Brain microvascular endothelial cell (primary cell): ENCODE measurements around the gene SMC1B.

ENCODE experiments used
- DNase-seq: peaks from one replicate; pipeline ENCODE4 v3.0.0-alpha.2; 2020
- H3K27ac ChIP-seq: fragments of 250-450 bp; sonication (Bioruptor Pico); 2 replicates; pipeline ENCODE4 v1.5.1; 2020; ENCODE audit warnings: mild to moderate bottlenecking, moderate library complexity
- H3K27me3 ChIP-seq: fragments of 250-450 bp; sonication (Bioruptor Pico); replicated peaks from 2 replicates; pipeline ENCODE4 v1.5.1; 2020; ENCODE audit warnings: mild to moderate bottlenecking
- H3K36me3 ChIP-seq: fragments of 250-450 bp; sonication (Bioruptor Pico); replicated peaks from 2 replicates; pipeline ENCODE4 v1.5.1; 2020; ENCODE audit warnings: mild to moderate bottlenecking
- H3K4me3 ChIP-seq: 2 replicates; pipeline ENCODE4 v1.5.1; 2011; ENCODE audit warnings: low read depth, mild to moderate bottlenecking, control low read depth, low read length, moderate library complexity
- in situ Hi-C: cut with HindIII; loops from 2 replicates; pipeline ENCODE4 v1.10.0; 2017; ENCODE audit warnings: low sequenced_read_pairs, low pct_ligation_motif_present
- TF ChIP-seq, protein P1 (sequence below): IDR thresholded peaks from 2 replicates; pipeline ENCODE4 v1.5.1; 2011; ENCODE audit warnings: low read depth, mild to moderate bottlenecking, moderate library complexity, low read length, control low read depth, inconsistent platforms; ENCODE audit errors: missing control alignments

The SMC1B gene

DNA sequence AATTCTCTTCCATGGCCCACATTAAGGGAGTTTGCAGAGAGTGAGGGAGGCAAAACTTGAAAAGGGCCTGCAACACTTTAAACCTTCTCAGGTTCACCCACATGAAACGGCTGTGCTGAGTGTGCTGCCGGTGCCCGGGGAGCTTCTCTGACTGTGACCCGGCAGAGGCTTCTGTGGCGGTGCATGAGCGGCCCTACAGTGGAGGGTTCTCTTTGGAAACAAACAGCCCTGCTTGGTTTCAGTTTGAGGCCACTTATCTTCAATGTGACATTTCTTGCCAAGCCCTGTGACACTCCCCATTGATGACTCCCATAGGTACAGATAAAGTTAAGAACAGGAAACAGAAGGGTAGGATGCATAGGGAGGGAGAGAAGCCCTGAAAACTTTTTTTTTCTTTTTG is 71.9 kb downstream of the SMC1B start:
- Histone ChIP-seq H3K27me3 (no peaks in the 10 kb centered on the region), H3K27ac (no peak overlapping the region), H3K36me3 (peaks cover 10% of the 10 kb centered on the region), H3K4me3 (no peak overlapping the region)
- TF ChIP-seq, protein P1, sequence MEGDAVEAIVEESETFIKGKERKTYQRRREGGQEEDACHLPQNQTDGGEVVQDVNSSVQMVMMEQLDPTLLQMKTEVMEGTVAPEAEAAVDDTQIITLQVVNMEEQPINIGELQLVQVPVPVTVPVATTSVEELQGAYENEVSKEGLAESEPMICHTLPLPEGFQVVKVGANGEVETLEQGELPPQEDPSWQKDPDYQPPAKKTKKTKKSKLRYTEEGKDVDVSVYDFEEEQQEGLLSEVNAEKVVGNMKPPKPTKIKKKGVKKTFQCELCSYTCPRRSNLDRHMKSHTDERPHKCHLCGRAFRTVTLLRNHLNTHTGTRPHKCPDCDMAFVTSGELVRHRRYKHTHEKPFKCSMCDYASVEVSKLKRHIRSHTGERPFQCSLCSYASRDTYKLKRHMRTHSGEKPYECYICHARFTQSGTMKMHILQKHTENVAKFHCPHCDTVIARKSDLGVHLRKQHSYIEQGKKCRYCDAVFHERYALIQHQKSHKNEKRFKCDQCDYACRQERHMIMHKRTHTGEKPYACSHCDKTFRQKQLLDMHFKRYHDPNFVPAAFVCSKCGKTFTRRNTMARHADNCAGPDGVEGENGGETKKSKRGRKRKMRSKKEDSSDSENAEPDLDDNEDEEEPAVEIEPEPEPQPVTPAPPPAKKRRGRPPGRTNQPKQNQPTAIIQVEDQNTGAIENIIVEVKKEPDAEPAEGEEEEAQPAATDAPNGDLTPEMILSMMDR: no peak
- DNase-seq: no peak
- in situ Hi-C loops: no loop called here

DNA sequence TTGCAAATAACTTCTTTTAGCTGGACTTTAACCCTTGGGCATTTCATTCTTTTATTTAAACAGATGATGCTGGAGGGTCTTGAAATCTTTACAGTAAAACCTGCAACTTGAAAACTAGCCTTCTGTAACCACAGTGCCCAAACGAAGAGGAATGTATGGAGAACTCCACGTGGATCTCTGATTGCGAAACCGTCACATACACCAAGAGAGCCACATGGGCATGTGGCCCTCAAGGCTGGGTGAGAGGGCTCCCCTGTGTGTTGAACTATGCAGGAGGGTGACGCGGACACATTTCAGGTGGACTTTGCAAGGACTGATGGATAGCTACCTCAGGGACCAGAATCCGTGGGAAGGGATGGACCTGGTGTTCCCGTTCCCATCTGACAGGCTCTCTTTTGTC is 73.1 kb downstream of the SMC1B start:
- in situ Hi-C loops: no loop called here
- H3K4me3 ChIP-seq: no peak overlapping the region
- TF ChIP-seq, protein P1: no peak
- H3K36me3 ChIP-seq: peaks cover 11% of the 10 kb centered on the region
- DNase-seq: no peak
- no peaks in the 10 kb centered on the region for H3K27me3 ChIP-seq
- no peak overlapping the region for H3K27ac ChIP-seq

DNA sequence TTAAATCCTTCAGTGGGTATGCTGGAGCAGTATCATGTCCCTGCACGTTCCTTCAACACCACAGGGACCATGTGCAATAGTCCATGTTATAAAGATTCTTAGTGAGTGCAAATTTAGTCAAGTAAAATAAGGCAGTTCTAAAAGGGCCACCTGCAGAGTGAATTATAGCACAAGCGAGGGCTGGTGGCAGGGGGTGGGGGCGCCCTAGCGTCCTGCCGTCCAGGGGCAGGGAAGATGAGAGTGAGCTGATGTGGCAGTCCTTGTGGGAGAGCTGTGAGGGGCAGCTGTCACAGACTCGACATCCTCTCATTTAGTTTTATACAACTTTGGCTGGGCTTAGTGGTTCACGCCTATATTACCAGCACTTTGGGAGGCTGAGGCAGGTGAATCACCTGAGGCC is 74.6 kb downstream of the SMC1B start:
- Histone ChIP-seq H3K36me3 (peaks cover 11% of the 10 kb centered on the region), H3K27ac (no peak overlapping the region), H3K27me3 (no peaks in the 10 kb centered on the region), H3K4me3 (no peak overlapping the region)
- DNase-seq: no peak
- in situ Hi-C loops: no loop called here
- TF ChIP-seq, protein P1: no peak

DNA sequence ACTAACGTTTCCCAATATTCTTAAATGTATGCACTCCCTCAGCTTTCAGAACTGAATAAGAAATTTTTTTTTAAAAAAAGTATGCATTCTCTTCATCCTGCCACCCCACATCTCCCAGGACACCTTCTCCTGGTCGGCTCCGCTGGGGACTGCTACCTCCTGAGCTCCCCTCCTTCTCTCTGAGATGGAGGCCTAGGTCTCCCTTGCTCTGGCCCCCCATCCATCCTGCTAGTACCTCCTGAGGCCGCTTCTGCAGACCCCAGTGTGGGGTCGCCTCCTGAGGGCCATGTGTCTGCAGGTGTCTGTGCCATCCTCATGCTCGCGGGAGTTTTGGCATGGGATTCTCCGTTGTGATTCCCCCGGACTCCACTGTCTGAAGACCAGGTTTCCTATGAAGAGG is 75.9 kb downstream of the SMC1B start:
- H3K27me3 ChIP-seq: no peaks in the 10 kb centered on the region
- peaks cover 13% of the 10 kb centered on the region for H3K36me3 ChIP-seq
- H3K27ac ChIP-seq: no peak overlapping the region
- DNase-seq: no peak
- H3K4me3 ChIP-seq: no peak overlapping the region
- TF ChIP-seq, protein P1: no peak
- in situ Hi-C loops: no loop called here

DNA sequence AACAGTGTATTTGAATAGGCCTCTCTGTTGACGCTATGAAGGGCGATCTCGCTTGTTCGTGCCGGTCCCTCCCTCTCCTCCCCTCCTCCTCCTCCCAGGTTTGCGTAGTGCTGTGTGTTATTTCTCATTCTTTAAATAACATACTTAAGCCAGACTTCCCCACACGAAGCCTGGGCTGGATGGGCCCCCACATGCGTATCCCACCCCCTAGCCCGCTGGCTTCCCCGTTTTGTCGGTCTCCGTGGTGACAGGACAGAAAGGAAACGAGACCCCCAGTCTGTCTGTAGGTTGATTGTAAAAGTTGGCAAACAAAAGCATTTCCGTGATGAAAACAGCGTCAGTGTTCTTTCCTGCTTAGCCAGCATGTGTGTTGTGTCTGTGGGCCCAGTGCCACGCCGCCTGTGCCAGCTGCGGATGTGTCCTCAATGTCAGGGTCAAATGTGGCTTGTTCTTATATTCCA is 76.4 kb downstream of the SMC1B start:
- Histone ChIP-seq H3K27me3 (no peaks in the 10 kb centered on the region), H3K4me3 (no peak overlapping the region), H3K36me3 (peaks cover 16% of the 10 kb centered on the region), H3K27ac (no peak overlapping the region)
- TF ChIP-seq, protein P1: no peak
- no peak for DNase-seq
- in situ Hi-C loops: no loop called here

DNA sequence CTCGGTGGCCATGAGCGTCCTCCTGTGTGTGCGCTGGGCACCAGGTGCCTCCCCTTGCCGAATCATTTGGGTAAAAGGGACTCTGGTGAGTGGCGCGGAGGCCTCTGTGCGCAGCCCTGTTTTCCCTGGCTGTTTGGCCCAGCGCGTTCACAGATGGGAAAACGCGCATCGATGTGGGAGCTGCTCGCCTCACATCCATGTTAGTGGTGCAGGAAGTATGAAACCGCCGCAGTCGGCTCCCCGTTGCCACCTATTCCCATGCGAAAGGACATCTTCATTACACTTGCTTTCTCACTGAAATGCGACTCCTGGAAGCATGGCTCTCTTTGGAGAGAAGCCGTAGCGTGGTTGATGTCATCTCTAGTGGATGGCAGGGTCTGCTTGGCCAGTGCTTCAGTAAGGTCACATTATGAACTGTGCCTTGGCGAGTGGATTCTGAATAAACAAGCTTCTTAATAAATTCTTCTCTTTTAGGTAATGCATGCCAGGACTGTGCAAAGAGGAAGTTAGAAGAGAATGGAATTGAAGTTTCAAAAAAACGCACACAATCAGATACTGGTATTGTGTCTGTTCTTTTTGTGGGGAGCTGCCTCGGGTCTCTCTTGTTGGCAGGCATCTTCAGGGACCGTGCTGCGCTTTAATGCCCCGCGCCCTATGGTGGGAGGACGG is 77.4 kb downstream of the SMC1B start:
- TF ChIP-seq, protein P1: no peak
- in situ Hi-C loops: no loop called here
- H3K27me3 ChIP-seq: no peaks in the 10 kb centered on the region
- H3K4me3 ChIP-seq: no peak overlapping the region
- no peak for DNase-seq
- H3K36me3 ChIP-seq: peaks cover 17% of the 10 kb centered on the region
- H3K27ac ChIP-seq: no peak overlapping the region
